Skin epidermis (tissue), 12 donors: ENCODE measurements around the gene GNB1.
"Not testable (repeated sequence)": the region's sequence is repeated elsewhere in the genome, so short reads cannot be mapped to it uniquely, and the experiment has no call there.

Experiments used
- H3K27ac ChIP-seq, 21 experiments: fragments of 200-600 bp; sonication (generic) in 11 of 21; one replicate each; pipeline ENCODE4 v1.5.0; 2020; ENCODE audit warnings: mild to moderate bottlenecking in 3 of 21, inconsistent platforms in 2 of 21, moderate library complexity in 2 of 21
- H3K4me3 ChIP-seq, 7 experiments: fragments of 200-600 bp; sonication (generic) in 2 of 7; one replicate each; pipeline ENCODE4 v1.5.0; 2020; ENCODE audit warnings: inconsistent platforms in 2 of 7, mild to moderate bottlenecking in 2 of 7, moderate library complexity in 1 of 7

GNB1 gene

DNA sequence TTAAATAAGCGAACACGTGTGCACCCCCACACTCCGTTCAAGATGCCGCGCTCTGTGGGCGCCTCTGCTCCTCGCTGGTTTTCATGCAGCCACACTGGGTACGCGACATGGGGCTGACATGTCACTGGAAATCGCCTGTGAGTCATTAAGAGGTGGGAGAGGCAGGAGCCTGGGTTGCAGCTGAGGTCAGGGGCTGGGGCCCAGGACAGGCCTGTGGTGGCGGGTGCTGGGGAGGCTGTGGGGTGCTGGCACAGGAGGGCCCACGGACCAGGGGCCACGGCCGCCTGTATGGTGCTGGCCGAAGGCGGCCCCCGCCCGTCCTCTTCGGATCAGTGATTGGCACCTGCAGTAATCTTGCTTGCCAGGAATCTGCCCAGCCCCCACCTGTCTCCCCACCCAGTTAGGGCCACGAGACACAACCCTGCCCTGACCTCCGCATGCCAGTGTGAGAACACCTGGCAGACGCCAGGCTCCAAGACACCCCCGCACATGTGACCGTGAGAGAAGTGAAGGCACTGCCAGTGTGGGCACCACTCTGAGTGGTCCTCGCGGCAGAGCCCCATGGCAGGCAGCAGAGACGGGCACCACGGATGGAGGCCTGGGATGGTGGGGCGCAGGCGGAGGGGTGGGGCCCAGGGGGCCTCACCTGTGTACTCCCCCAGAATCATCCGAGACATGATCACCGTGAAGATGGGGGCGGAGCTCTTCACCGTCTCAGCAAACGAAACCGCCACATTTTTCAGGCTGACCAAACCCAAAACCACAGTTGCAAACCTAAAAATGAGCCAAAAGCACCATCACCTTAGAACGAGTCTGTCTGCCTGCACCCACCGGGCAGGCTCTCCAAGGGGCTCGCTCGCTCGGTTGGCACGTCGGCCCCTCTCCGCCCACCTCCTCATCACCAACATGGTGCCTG, 153.0 kb downstream of the GNB1 start:
- H3K4me3 ChIP-seq, H3K27ac ChIP-seq: not testable (repeated sequence)
